HEK293 (cell line): ENCODE results near the gene GAPVD1.

Source experiments
- CTCF ChIA-PET: fragments of 350-600 bp; formaldehyde crosslinking; extraction: SDS; loops from one replicate; lab custom pipeline; 2021; ENCODE audit warnings: antibody characterized with exemption; lab: Yijun Ruan, JAX
- POLR2A ChIA-PET: fragments of 300-600 bp; formaldehyde crosslinking; extraction: SDS; loops from one replicate; lab custom pipeline; 2020; ENCODE audit warnings: antibody characterized with exemption, inconsistent platforms; lab: Yijun Ruan, JAX
- H3K27ac ChIP-seq: fragments of 200-500 bp; sonication (Bioruptor generic); 2 replicates; pipeline ENCODE4 v1.5.1; 2014; ENCODE audit warnings: low read depth, low read length, control low read depth, inconsistent platforms; ENCODE audit errors: extremely low read depth
- H3K36me3 ChIP-seq, 2 experiments: fragments of 200-500 bp in 1 of 2; sonication (Bioruptor generic) in 1 of 2; 1 replicate in 1 of 2; 2 replicates in 1 of 2; pipeline ENCODE4 v1.5.1; 2014 to 2017; ENCODE audit warnings: inconsistent platforms in 2 of 2, low read length in 2 of 2; ENCODE audit not compliant: control insufficient read depth in 2 of 2, insufficient read depth in 1 of 2
- H3K4me1 ChIP-seq: fragments of 200-500 bp; sonication (Bioruptor generic); 2 replicates; pipeline ENCODE4 v1.5.1; 2014; ENCODE audit warnings: mild to moderate bottlenecking, low read length, inconsistent platforms; ENCODE audit not compliant: control insufficient read depth, insufficient read depth
- H3K4me3 ChIP-seq: 2 replicates; pipeline ENCODE4 v1.5.1; 2011; ENCODE audit warnings: low read depth, mild to moderate bottlenecking, control low read depth, low read length, moderate library complexity
- H3K9me3 ChIP-seq: fragments of 200-500 bp; sonication (Bioruptor generic); 2 replicates; pipeline ENCODE4 v1.5.1; 2014; ENCODE audit warnings: low read depth, low read length, inconsistent platforms; ENCODE audit not compliant: control insufficient read depth, insufficient read depth
- ATF2 ChIP-seq: fragments of 450-650 bp; formaldehyde crosslinking; IDR thresholded peaks from 2 replicates; pipeline ENCODE4 v1.5.1; 2016; ENCODE audit warnings: missing biosample characterization, missing genetic modification characterization, low read depth
- INSM2 ChIP-seq: fragments of 450-650 bp; formaldehyde crosslinking; IDR thresholded peaks from 2 replicates; pipeline ENCODE4 v1.5.1; 2016; ENCODE audit warnings: missing biosample characterization, missing genetic modification characterization
- KLF16 ChIP-seq: fragments of 450-650 bp; formaldehyde crosslinking; IDR thresholded peaks from 2 replicates; pipeline ENCODE4 v1.5.1; 2017; ENCODE audit warnings: missing biosample characterization, missing genetic modification characterization
- MEIS1 ChIP-seq: sonication (generic); formaldehyde crosslinking; IDR thresholded peaks from 2 replicates; pipeline ENCODE4 v1.8.1; 2022; ENCODE audit warnings: missing genetic modification reagents, mild to moderate bottlenecking, borderline replicate concordance
- ZBTB26 ChIP-seq: fragments of 450-650 bp; formaldehyde crosslinking; optimal IDR thresholded peaks from 2 replicates; pipeline ENCODE3; 2016; ENCODE audit warnings: missing biosample characterization, mild to moderate bottlenecking, missing genetic modification characterization
- ZBTB44 ChIP-seq: fragments of 450-650 bp; IDR thresholded peaks from 2 replicates; pipeline ENCODE4 v1.5.1; 2018; ENCODE audit warnings: missing biosample characterization, mild to moderate bottlenecking, missing genetic modification characterization
- ZNF133 ChIP-seq: fragments of 450-650 bp; formaldehyde crosslinking; IDR thresholded peaks from 2 replicates; pipeline ENCODE4 v1.5.1; 2016; ENCODE audit warnings: missing biosample characterization, missing genetic modification characterization
- ZNF175 ChIP-seq: fragments of 450-650 bp; formaldehyde crosslinking; IDR thresholded peaks from 2 replicates; pipeline ENCODE4 v1.5.1; 2016; ENCODE audit warnings: missing biosample characterization, missing genetic modification characterization
- ZNF184 ChIP-seq: fragments of 450-650 bp; IDR thresholded peaks from 2 replicates; pipeline ENCODE4 v1.5.1; 2018; ENCODE audit warnings: missing biosample characterization, mild to moderate bottlenecking, missing genetic modification characterization
- ZNF37A ChIP-seq: fragments of 450-650 bp; IDR thresholded peaks from 2 replicates; pipeline ENCODE4 v1.5.1; 2018; ENCODE audit warnings: missing biosample characterization, missing genetic modification characterization
- ZNF391 ChIP-seq: fragments of 450-650 bp; formaldehyde crosslinking; IDR thresholded peaks from 2 replicates; pipeline ENCODE4 v1.5.1; 2016; ENCODE audit warnings: low read depth, missing biosample characterization, missing genetic modification characterization, borderline replicate concordance
- ZNF555 ChIP-seq: fragments of 450-650 bp; formaldehyde crosslinking; conservative IDR thresholded peaks from 2 replicates; pipeline ENCODE4 v1.5.1; 2017; ENCODE audit warnings: missing biosample characterization, mild to moderate bottlenecking, missing genetic modification characterization, inconsistent platforms
- ZNF785 ChIP-seq: fragments of 450-650 bp; formaldehyde crosslinking; IDR thresholded peaks from 2 replicates; pipeline ENCODE4 v1.5.1; 2016; ENCODE audit warnings: missing biosample characterization, missing genetic modification characterization
- ZSCAN18 ChIP-seq: fragments of 450-650 bp; formaldehyde crosslinking; IDR thresholded peaks from 2 replicates; pipeline ENCODE4 v1.5.1; 2016; ENCODE audit warnings: missing biosample characterization, missing genetic modification characterization

The GAPVD1 gene

GRCh38 chr9:125409637-125410521 lies 148.3 kb downstream of the GAPVD1 start (continued):
- TF ChIP-seq ZBTB26 (tag by site-specific recombination) (peak; percentile 0), ZNF37A (tag by site-specific recombination) (no peak), ZNF175 (tag by site-specific recombination) (0 out of 2 replicates have a peak, but pooled peaks have one; percentile 14), ZNF785 (tag by site-specific recombination) (peak; percentile 87; the same call in 1 of the 2 replicates)
- TF ChIP-seq, all 188 proteins: peak for 24

- H3K4me3 ChIP-seq, result no peak overlapping the region
- CTCF ChIA-PET, result interaction anchor here (1.3 kb wide), 1 partner anchor 16 kb away, joined by 3 read pairs; no protein-coding TSS in a partner anchor
- TF ChIP-seq INSM2 (tag by site-specific recombination) (no peak), ZSCAN18 (tag by site-specific recombination) (no peak), ZNF184 (tag by site-specific recombination) (no peak), MEIS1 (CRISPR knock-in tag) (no peak), ZBTB44 (no peak), KLF16 (tag by site-specific recombination) (no peak), ATF2 (tag by site-specific recombination) (no peak), ZNF391 (no peak), ZNF555 (tag by site-specific recombination) (no peak), ZNF37A (tag by site-specific recombination) (no peak), ZNF133 (tag by site-specific recombination) (no peak)
Observed at GRCh38 chr9:125410522-125410894, 148.9 kb downstream of the GAPVD1 start.

More at GRCh38 chr9:125410522-125410894, 148.9 kb downstream of the GAPVD1 start:
- H3K27ac ChIP-seq, result no peak overlapping the region
- H3K36me3 ChIP-seq, result no peaks in the 10 kb centered on the region
- H3K4me1 ChIP-seq, result no peaks in the 10 kb centered on the region
- no peaks in the 10 kb centered on the region for H3K9me3 ChIP-seq
- POLR2A ChIA-PET, result no interaction called here
